Memory B cell (primary cell): ENCODE results near the gene SMLR1.

Experiments
- ATAC-seq: fragments of 150-1000 bp; cut with Tn5 transposase; 2 replicates; pipeline ENCODE4 v1.10.0; 2021; ENCODE audit warnings: low read depth, mild to moderate bottlenecking, moderate library complexity
- DNase-seq, 2 donors: peaks; one replicate each; pipeline ENCODE4 v3.0.0; 2022; ENCODE audit warnings: low spot score in 2 of 2
- H3K27ac Mint-ChIP-seq: one replicate; pipeline ENCODE4 v1.8.0; 2022; ENCODE audit warnings: mild to moderate bottlenecking, moderate library complexity, mixed read lengths
- H3K27me3 Mint-ChIP-seq: one replicate; pipeline ENCODE4 v1.8.0; 2022; ENCODE audit warnings: mixed read lengths
- H3K36me3 Mint-ChIP-seq: one replicate; pipeline ENCODE4 v1.8.0; 2022; ENCODE audit warnings: mild to moderate bottlenecking, mixed read lengths
- H3K4me1 Mint-ChIP-seq: one replicate; pipeline ENCODE4 v1.8.0; 2022; ENCODE audit warnings: mixed read lengths
- H3K4me3 Mint-ChIP-seq: one replicate; pipeline ENCODE4 v1.8.0; 2022; ENCODE audit warnings: mild to moderate bottlenecking, moderate library complexity, mixed read lengths
- H3K9me3 Mint-ChIP-seq: one replicate; pipeline ENCODE4 v1.8.0; 2022; ENCODE audit warnings: mixed read lengths

The SMLR1 gene

DNA sequence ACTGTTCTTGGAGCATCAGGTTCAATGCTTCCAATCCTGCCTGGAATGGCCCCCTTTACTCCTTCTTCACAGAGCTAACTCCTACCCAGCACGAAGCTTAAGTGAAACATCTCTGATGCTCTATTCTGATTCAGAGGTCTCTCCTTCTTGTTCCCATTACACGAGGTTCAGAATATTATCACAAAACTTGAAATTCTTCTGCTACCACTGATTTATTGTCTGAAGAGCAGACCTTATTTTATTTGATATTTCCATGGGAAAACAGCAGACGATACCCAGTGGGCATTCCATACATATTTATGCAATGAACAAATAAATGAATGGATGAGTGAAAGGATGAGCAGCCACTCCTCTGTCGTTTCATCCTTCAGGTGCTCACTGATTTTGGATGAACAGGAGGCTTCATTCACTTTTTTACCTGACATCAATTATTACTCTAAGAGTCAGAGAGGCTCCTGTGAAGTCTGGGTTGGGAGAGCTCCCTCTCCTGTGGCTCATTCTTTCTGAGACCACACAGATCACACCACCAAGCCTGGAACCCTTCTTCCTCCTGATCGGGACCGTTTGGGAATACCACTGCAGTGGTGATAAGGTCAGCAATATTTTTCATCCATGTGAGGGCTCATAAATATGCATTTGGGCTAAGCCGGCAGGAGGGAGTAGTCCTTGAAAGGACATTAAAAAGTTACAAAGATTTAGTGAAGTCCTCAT lies 25.8 kb downstream of the SMLR1 start:
- no peak for ATAC-seq
- no peak for DNase-seq
- H3K4me1 Mint-ChIP-seq: peaks cover 13% of the 10 kb centered on the region
- H3K36me3 Mint-ChIP-seq: peaks cover 10% of the 10 kb centered on the region
- no peak overlapping the region for H3K4me3 Mint-ChIP-seq
- no peak overlapping the region for H3K27ac Mint-ChIP-seq
- H3K27me3 Mint-ChIP-seq: no peaks in the 10 kb centered on the region
- peaks cover 3% of the 10 kb centered on the region for H3K9me3 Mint-ChIP-seq

GRCh38 chr6:130853555-130854183 lies 26.5 kb downstream of the SMLR1 start:
- DNase-seq: no peak
- Mint-ChIP-seq H3K27me3 (no peaks in the 10 kb centered on the region), H3K4me1 (peaks cover 8% of the 10 kb centered on the region)

GRCh38 chr6:130858054-130858453 lies 30.8 kb downstream of the SMLR1 start:
- no peaks in the 10 kb centered on the region for H3K27me3 Mint-ChIP-seq
- DNase-seq: no peak
- H3K4me3 Mint-ChIP-seq: no peak overlapping the region
- no peaks in the 10 kb centered on the region for H3K4me1 Mint-ChIP-seq
- no peak for ATAC-seq
- peak overlapping the region; percentile 7 for H3K27ac Mint-ChIP-seq
- H3K9me3 Mint-ChIP-seq: peaks cover 3% of the 10 kb centered on the region
- peaks cover 15% of the 10 kb centered on the region for H3K36me3 Mint-ChIP-seq

More at GRCh38 chr6:130853555-130854183, 26.5 kb downstream of the SMLR1 start:
- peaks cover 3% of the 10 kb centered on the region for H3K9me3 Mint-ChIP-seq
- ATAC-seq: no peak
- no peak overlapping the region for H3K27ac Mint-ChIP-seq
- H3K4me3 Mint-ChIP-seq: no peak overlapping the region
- H3K36me3 Mint-ChIP-seq: peaks cover 13% of the 10 kb centered on the region

DNA sequence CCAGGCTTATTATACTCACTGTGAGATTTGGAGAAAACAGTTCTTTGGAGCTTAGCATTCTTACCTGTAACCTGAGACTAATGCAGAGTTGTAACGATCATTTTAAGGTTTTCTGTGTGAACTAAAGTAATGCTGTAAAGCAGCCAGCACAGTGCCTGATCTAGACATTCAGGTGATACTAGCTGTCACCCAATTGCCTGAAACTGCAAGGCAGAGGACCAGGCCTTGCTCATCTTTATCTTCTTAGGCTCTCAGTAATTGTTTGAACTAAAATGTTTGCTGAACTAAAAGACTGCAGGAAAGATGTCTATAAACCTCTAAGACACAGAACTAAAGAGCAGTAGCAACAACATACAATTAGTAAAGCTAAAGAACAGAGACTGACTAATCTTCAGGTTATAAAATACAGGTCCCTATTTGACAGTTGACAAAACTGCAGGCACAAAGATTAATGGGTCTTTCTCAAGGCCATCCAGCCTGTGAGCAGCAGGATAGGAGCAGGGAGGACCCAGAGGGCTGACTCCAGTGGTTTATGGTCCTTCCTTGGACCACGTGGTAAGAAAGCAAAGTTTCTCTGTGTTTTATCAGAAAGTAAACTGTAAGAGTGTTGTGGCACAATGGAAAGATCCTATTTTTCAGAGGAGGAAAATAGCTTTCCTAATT lies 31.4 kb downstream of the SMLR1 start:
- Mint-ChIP-seq H3K9me3 (peaks cover 3% of the 10 kb centered on the region), H3K36me3 (peaks cover 20% of the 10 kb centered on the region), H3K27me3 (no peaks in the 10 kb centered on the region), H3K4me3 (no peak overlapping the region), H3K27ac (peak overlapping the region; percentile 7), H3K4me1 (no peaks in the 10 kb centered on the region)
- no peak for DNase-seq
- ATAC-seq: no peak

- H3K4me3 Mint-ChIP-seq: no peak overlapping the region
- no peak for ATAC-seq
- no peak overlapping the region for H3K27ac Mint-ChIP-seq
- peaks cover 3% of the 10 kb centered on the region for H3K9me3 Mint-ChIP-seq
- no peaks in the 10 kb centered on the region for H3K4me1 Mint-ChIP-seq
- no peaks in the 10 kb centered on the region for H3K27me3 Mint-ChIP-seq
- no peak for DNase-seq
- H3K36me3 Mint-ChIP-seq: peaks cover 23% of the 10 kb centered on the region
Observed at GRCh38 chr6:130859161-130859867, 32.1 kb downstream of the SMLR1 start.

DNA sequence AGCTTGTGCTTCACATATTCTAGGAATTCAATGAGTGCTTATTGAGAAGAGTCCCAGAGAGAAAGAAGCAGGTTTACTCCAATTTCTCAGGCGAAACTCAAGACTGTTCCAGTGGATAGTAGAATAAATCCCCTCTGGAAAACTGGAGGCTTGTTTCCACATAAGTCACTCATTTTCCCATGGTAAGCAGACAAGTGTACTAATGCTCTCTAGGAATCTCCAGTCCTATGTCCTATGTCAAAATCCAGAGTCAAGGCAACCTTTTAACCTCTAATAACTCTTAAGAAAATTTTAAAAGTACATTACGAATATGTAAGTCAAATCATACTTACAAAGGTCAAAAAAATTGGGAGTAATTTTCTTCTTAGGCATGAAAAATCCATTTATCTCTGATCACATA lies 35.2 kb downstream of the SMLR1 start:
- Mint-ChIP-seq H3K27me3 (peaks cover 1% of the 10 kb centered on the region), H3K4me1 (no peaks in the 10 kb centered on the region), H3K4me3 (no peak overlapping the region), H3K9me3 (no peaks in the 10 kb centered on the region), H3K27ac (no peak overlapping the region), H3K36me3 (peaks cover 29% of the 10 kb centered on the region)
- ATAC-seq: no peak
- DNase-seq: no peak

DNA sequence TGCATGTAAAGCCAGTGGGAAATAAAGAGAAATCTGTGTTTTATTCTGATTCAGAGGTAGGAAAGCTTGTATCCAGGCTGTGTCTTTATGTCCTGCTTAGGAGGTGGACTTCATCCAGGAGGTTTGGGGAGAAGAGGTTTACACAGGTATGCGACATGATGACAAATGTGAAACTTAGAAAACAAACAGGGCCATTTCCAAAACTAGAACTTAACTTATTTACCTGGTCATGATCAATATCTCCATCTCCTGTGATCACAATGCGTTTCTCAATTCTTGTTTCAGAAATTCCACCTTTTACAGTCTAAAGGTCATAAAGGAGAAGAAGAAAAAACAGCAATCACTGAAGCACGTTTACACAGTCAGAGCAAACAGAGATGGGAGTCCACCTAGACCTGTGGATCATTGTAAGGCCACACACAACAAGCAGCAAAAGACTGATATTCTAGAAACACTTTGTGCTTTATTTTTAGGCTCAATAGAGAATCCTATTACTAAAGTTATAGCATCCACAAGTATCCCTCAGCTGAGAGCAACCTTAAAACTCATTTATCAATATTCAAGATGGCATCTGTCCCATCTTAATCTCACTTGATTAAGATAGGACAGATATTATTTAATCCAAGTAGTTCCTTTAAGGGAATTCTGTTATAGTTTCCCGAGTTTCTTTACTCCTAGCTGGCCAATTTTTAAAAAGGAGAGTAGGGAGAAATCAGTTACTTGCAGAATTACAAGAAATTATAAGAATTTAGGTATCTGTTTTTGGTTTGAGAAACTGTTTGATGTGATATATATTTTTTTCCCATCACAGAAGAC lies 36.4 kb downstream of the SMLR1 start:
- Mint-ChIP-seq H3K27me3 (peaks cover 1% of the 10 kb centered on the region), H3K9me3 (no peaks in the 10 kb centered on the region), H3K27ac (no peak overlapping the region), H3K36me3 (peaks cover 23% of the 10 kb centered on the region), H3K4me1 (no peaks in the 10 kb centered on the region), H3K4me3 (no peak overlapping the region)
- DNase-seq (no peak), ATAC-seq (no peak)

DNA sequence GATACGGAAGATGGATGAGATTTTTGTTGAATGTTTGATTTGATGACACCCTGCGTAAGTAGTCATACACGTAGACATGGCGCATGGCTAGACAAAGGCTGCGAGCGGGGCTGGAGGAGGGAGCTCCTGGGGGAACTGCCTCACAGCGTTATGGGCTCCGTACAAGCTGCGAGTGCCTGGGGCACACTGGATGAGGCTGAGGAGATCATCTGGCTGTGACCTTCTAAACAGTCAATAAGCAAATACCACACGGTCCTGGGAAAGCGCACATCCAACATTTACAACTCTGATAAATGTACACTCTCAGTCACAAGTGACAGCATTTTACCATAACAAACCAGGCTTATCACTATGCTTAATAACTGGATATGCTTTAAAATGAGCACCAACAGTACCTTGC lies 37.1 kb downstream of the SMLR1 start:
- no peak for DNase-seq
- Mint-ChIP-seq H3K4me1 (no peaks in the 10 kb centered on the region), H3K9me3 (no peaks in the 10 kb centered on the region), H3K27ac (no peak overlapping the region), H3K27me3 (peaks cover 1% of the 10 kb centered on the region), H3K36me3 (peaks cover 24% of the 10 kb centered on the region), H3K4me3 (no peak overlapping the region)
- no peak for ATAC-seq

- H3K4me3 Mint-ChIP-seq: no peak overlapping the region
- no peaks in the 10 kb centered on the region for H3K9me3 Mint-ChIP-seq
- H3K27ac Mint-ChIP-seq: no peak overlapping the region
- ATAC-seq (no peak), DNase-seq (no peak)
- peaks cover 27% of the 10 kb centered on the region for H3K36me3 Mint-ChIP-seq
- H3K4me1 Mint-ChIP-seq: peaks cover 4% of the 10 kb centered on the region
- peaks cover 1% of the 10 kb centered on the region for H3K27me3 Mint-ChIP-seq
Observed at GRCh38 chr6:130865793-130866192, 38.6 kb downstream of the SMLR1 start.

- Mint-ChIP-seq H3K36me3 (peaks cover 19% of the 10 kb centered on the region), H3K27ac (no peak overlapping the region), H3K4me3 (no peak overlapping the region), H3K27me3 (peaks cover 1% of the 10 kb centered on the region), H3K4me1 (peaks cover 7% of the 10 kb centered on the region), H3K9me3 (no peaks in the 10 kb centered on the region)
- DNase-seq (no peak), ATAC-seq (no peak)
Observed at GRCh38 chr6:130869681-130870080, 42.5 kb downstream of the SMLR1 start.

- DNase-seq: no peak
- ATAC-seq: no peak
- no peak overlapping the region for H3K27ac Mint-ChIP-seq
- no peak overlapping the region for H3K4me3 Mint-ChIP-seq
- peaks cover 7% of the 10 kb centered on the region for H3K4me1 Mint-ChIP-seq
- peaks cover 17% of the 10 kb centered on the region for H3K36me3 Mint-ChIP-seq
- H3K9me3 Mint-ChIP-seq: no peaks in the 10 kb centered on the region
- H3K27me3 Mint-ChIP-seq: peaks cover 1% of the 10 kb centered on the region
Observed at GRCh38 chr6:130870179-130870880, 43.1 kb downstream of the SMLR1 start.

DNA sequence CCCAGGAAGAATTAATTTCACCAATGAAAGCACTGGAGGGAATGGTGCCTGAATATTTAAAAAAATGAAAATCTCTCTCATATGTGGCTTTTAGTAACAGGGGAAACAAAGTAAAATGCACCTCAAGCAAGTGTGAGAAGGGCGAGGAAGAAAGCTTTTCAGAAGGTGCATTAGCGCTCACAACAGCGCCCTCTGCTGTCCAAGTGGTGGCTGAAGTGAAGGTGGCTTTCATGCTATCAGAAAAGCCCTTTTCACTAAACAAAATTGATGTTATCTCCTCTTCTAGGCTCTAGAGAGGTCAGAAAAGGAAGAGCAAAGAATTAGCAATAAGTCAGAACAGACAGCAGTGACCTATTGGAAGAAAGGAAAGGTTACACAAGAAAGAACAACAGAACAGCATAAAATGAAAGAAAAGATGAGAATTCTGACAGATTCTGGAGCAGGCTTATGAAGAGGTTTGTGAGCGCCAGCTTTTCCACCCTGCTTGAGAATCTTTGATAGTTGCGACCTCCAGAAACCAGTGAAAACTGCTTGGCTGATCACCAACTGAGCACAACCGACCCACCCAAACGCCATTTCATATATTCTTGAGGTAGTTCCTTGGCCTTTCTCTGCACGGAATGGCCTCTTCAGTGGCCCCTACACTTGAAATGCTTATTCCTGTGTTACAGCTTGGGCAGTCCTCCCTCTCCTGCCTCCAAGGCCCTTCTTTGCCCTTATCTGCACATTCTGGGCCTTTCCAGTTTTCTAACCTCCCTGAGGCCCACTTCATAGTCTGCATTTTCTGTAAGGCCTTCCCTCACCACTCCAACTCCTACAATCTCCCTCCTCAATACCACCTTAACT lies 45.3 kb downstream of the SMLR1 start:
- no peak overlapping the region for H3K4me3 Mint-ChIP-seq
- H3K4me1 Mint-ChIP-seq: peaks cover 7% of the 10 kb centered on the region
- peaks cover 10% of the 10 kb centered on the region for H3K36me3 Mint-ChIP-seq
- ATAC-seq (peak; percentile 46), DNase-seq (peak; percentile 55 to 63)
- H3K9me3 Mint-ChIP-seq: no peaks in the 10 kb centered on the region
- no peaks in the 10 kb centered on the region for H3K27me3 Mint-ChIP-seq
- H3K27ac Mint-ChIP-seq: no peak overlapping the region
